Left lung (tissue), 10 donors: ENCODE results near the gene MYO6. TPM values are rescaled to one million over a fixed set of nuclear protein-coding genes. Genes with fewer than 3 reads are reported as not detected.

Source experiments
- ATAC-seq: fragments of 200-7000 bp; cut with Tn5 transposase; one replicate; pipeline ENCODE4 v1.9.1; 2020; ENCODE audit warnings: moderate library complexity
- DNase-seq, 4 donors: peaks; one replicate each; pipeline ENCODE4 v3.0.0-alpha.2; 2013 to 2020
- H3K27ac ChIP-seq, 2 donors: fragments of 200-600 bp; sonication (generic) in 1 of 2; one replicate each; pipeline versions ENCODE4 v1.5.0 to v1.8.0; 2020 to 2021
- H3K27me3 ChIP-seq, 2 donors: fragments of 200-600 bp; sonication (generic) in 1 of 2; one replicate each; pipeline versions ENCODE4 v1.5.0 to v1.8.0; 2020 to 2021
- H3K36me3 ChIP-seq, 2 donors: fragments of 200-600 bp; sonication (generic) in 1 of 2; one replicate each; pipeline versions ENCODE4 v1.5.0 to v1.8.0; 2020 to 2021
- H3K4me1 ChIP-seq, 2 donors: fragments of 200-600 bp; one replicate each; pipeline ENCODE4 v1.8.0; 2021
- H3K4me3 ChIP-seq, 2 donors: fragments of 200-600 bp; sonication (generic) in 1 of 2; one replicate each; pipeline versions ENCODE4 v1.5.0 to v1.8.0; 2020 to 2021; ENCODE audit warnings: mild to moderate bottlenecking in 1 of 2
- H3K9me3 ChIP-seq, 2 donors: fragments of 200-600 bp; sonication (generic) in 1 of 2; one replicate each; pipeline versions ENCODE4 v1.5.0 to v1.8.0; 2020 to 2021
- CTCF ChIP-seq, 2 donors: fragments of 200-600 bp; sonication (generic) in 1 of 2; IDR thresholded peaks; one replicate each; pipeline versions ENCODE4 v1.5.0 to v1.8.0; 2021; ENCODE audit warnings: antibody characterized with exemption in 2 of 2
- intact Hi-C, 2 donors: fragments of 100-400 bp; cut with DNase I; formaldehyde crosslinking; loops; one replicate each; pipeline versions ENCODE4 v1.11.2 to v1.14.2; 2022
- polyA plus RNA-seq, 6 donors: library from polyadenylated mRNA; unstranded; fragments of 120-200 nt; gene quantifications; one replicate each; pipeline ENCODE4 v1.2.1, GENCODE V29; 2013; ENCODE audit not compliant: insufficient read length in 6 of 6
- total RNA-seq, 2 donors: library from RNA; stranded (reverse); fragmentation: NEBNext Ultra II Directional; extraction: Animal tissue kit (Norgen Biotek cat#: 25700); gene quantifications; one replicate each; pipeline ENCODE4 v1.2.1, GENCODE V29; 2021
- donor health status: DM: no; HTN: yes; CAD: no.
- donor health status: DM: no; HTN: no; CAD: no.

Gene MYO6
- total and polyA plus RNA-seq, 8 donors = 29.0 to 105 (median 31.4) TPM

- no peak overlapping the region for H3K4me3 ChIP-seq
- DNase-seq (no peak), ATAC-seq (peak; percentile 22)
- H3K27ac ChIP-seq = peak overlapping the region; percentile 19 to 41
- H3K4me1 ChIP-seq = peaks cover 12 to 13% of the 10 kb centered on the region in 2 donors
- no peak for TF ChIP-seq CTCF (IDR thresholded peaks at IDR 0.05)
- no peaks in the 10 kb centered on the region for H3K9me3 ChIP-seq
- intact Hi-C loops = no loop called here
- no peaks in the 10 kb centered on the region for H3K36me3 ChIP-seq
- no peaks in the 10 kb centered on the region for H3K27me3 ChIP-seq
These were observed 101.2 kb downstream of the MYO6 start for GRCh38 chr6:75850026-75850833.

GRCh38 chr6:75852721-75853120, 103.7 kb downstream of the MYO6 start:
- H3K27me3 ChIP-seq = no peaks in the 10 kb centered on the region
- TF ChIP-seq CTCF (IDR thresholded peaks at IDR 0.05) = no peak
- no peak overlapping the region for H3K27ac ChIP-seq
- no peak overlapping the region for H3K4me3 ChIP-seq
- H3K36me3 ChIP-seq = no peaks in the 10 kb centered on the region
- DNase-seq (no peak), ATAC-seq (peak; percentile 46)
- peaks cover 12 to 13% of the 10 kb centered on the region in 2 donors for H3K4me1 ChIP-seq
- H3K9me3 ChIP-seq = no peaks in the 10 kb centered on the region
- intact Hi-C loops = no loop called here

- H3K9me3 ChIP-seq = no peaks in the 10 kb centered on the region
- TF ChIP-seq CTCF (IDR thresholded peaks at IDR 0.05) = no peak
- H3K27me3 ChIP-seq = no peaks in the 10 kb centered on the region
- H3K4me3 ChIP-seq = no peak overlapping the region
- intact Hi-C loops = no loop called here
- peaks cover 12 to 13% of the 10 kb centered on the region in 2 donors for H3K4me1 ChIP-seq
- no peaks in the 10 kb centered on the region for H3K36me3 ChIP-seq
- no peak overlapping the region for H3K27ac ChIP-seq
- DNase-seq = no peak
- ATAC-seq = no peak
These were observed 104.8 kb downstream of the MYO6 start for GRCh38 chr6:75853806-75854205.

GRCh38 chr6:75855052-75855451, 106.0 kb downstream of the MYO6 start:
- peak in 2 of 4 donors; percentile 39 to 70 for DNase-seq
- H3K36me3 ChIP-seq = no peaks in the 10 kb centered on the region
- no peak overlapping the region for H3K4me3 ChIP-seq
- intact Hi-C loops = no loop called here
- H3K27me3 ChIP-seq = no peaks in the 10 kb centered on the region
- no peaks in the 10 kb centered on the region for H3K9me3 ChIP-seq
- H3K27ac ChIP-seq = no peak overlapping the region
- H3K4me1 ChIP-seq = peaks cover 3 to 9% of the 10 kb centered on the region in 2 donors
- peak; percentile 27 to 38 for TF ChIP-seq CTCF (IDR thresholded peaks at IDR 0.05)
- peak; percentile 61 for ATAC-seq

- peaks cover 0 to 5% of the 10 kb centered on the region in 2 donors for H3K36me3 ChIP-seq
- H3K27ac ChIP-seq = no peak overlapping the region
- DNase-seq = no peak
- H3K9me3 ChIP-seq = no peaks in the 10 kb centered on the region
- no peak for TF ChIP-seq CTCF (IDR thresholded peaks at IDR 0.05)
- peaks cover 0 to 3% of the 10 kb centered on the region in 2 donors for H3K4me1 ChIP-seq
- H3K4me3 ChIP-seq = no peak overlapping the region
- H3K27me3 ChIP-seq = no peaks in the 10 kb centered on the region
- intact Hi-C loops = no loop called here
- no peak for ATAC-seq
These were observed 107.9 kb downstream of the MYO6 start for GRCh38 chr6:75856902-75857301.
